ENCODE results near the gene HUS1. TPM values are rescaled to one million over a fixed set of nuclear protein-coding genes. Genes with fewer than 3 reads are reported as not detected.

Gene HUS1
- total and polyA plus RNA-seq, 2 of the 8 experiments (the other 6 are each of a cell fraction or from before 2014, with no cell fraction given): 15.0 to 33.0 TPM

- Histone ChIP-seq H3K4me1 (replicated peaks in 1 of 4; ENCODE audit: control insufficient read depth in 3 of 4, insufficient read depth in 4 of 4, low read length in 3 of 4) (no peaks in the 10 kb centered on the region; a peak in 1 of 7 replicates), H3K36me3 (ENCODE audit: control insufficient read depth in 2 of 4, insufficient read depth in 4 of 4, low read length in 3 of 4) (no peaks in the 10 kb centered on the region), H2BK5ac (ENCODE audit: low read depth, low read length) (no peak overlapping the region), H3K14ac (ENCODE audit: insufficient read length) (no peak overlapping the region), H3K4ac (replicated peaks; ENCODE audit: insufficient read length, low read depth, low read length) (no peak overlapping the region), H3K23me2 (ENCODE audit: low read depth, low read length) (no peaks in the 10 kb centered on the region), H3K4me3 (ENCODE audit: extremely low read depth in 1 of 4, insufficient read depth in 2 of 4, low read depth in 3 of 4, low read length in 4 of 4) (no peak overlapping the region), H3K9ac (replicated peaks in 1 of 4; ENCODE audit: extremely low read depth in 1 of 4, low read depth in 3 of 4, low read length in 3 of 4) (no peak overlapping the region), H3K56ac (replicated peaks; ENCODE audit: insufficient read length, low read depth, low read length) (no peak overlapping the region), H3K4me2 (ENCODE audit: insufficient read depth in 1 of 2, low read depth in 2 of 2, low read length in 2 of 2) (no peak overlapping the region), H2BK120ac (replicated peaks; ENCODE audit: low read depth, low read length) (no peak overlapping the region), H2BK20ac (ENCODE audit: low read length) (no peak overlapping the region), H4K20me1 (replicated peaks in 1 of 2; ENCODE audit: control insufficient read depth in 1 of 2, insufficient read depth in 2 of 2, low read length in 2 of 2) (no peaks in the 10 kb centered on the region), H2AK5ac (ENCODE audit: low read depth, low read length) (no peak overlapping the region), H2BK15ac (ENCODE audit: low read length) (no peak overlapping the region), H3K18ac (ENCODE audit: extremely low read depth, low read length) (no peak overlapping the region), H4K91ac (replicated peaks; ENCODE audit: insufficient read length, low read length) (no peak overlapping the region), H3K27me3 (replicated peaks in 1 of 4; ENCODE audit: control insufficient read depth in 3 of 4, extremely low read depth in 1 of 4, insufficient read depth in 3 of 4, low read length in 3 of 4) (peaks cover 0 to 3% (median 0%) of the 10 kb centered on the region in 4 experiments; a peak in 1 of 7 replicates), H3K23ac (ENCODE audit: insufficient read length) (no peak overlapping the region), H2BK12ac (ENCODE audit: low read depth, low read length) (no peak overlapping the region), H4K8ac (ENCODE audit: extremely low read depth, insufficient read depth, low read length) (no peak overlapping the region), H2AFZ (ENCODE audit: low read length) (no peak overlapping the region), H3K27ac (ENCODE audit: low read depth, low read length) (no peak overlapping the region), H4K5ac (ENCODE audit: insufficient read length, low read depth, low read length) (no peak overlapping the region), H3K9me3 (ENCODE audit: insufficient read depth in 2 of 2, low read depth in 1 of 2, low read length in 1 of 2) (no peaks in the 10 kb centered on the region), H3K79me2 (ENCODE audit: control insufficient read depth in 1 of 2, insufficient read depth in 2 of 2, low read length in 2 of 2) (no peaks in the 10 kb centered on the region), H3K79me1 (ENCODE audit: low read depth, low read length) (no peaks in the 10 kb centered on the region)
- TF ChIP-seq MAFK (IDR thresholded peaks at IDR 0.05; ENCODE audit: low read depth, low read length) (no peak), SP1 (IDR thresholded peaks at IDR 0.05; ENCODE audit: low read depth, low read length) (no peak), SIRT6 (IDR thresholded peaks at IDR 0.05; ENCODE audit: low read length) (no peak), CEBPB (IDR thresholded peaks at IDR 0.05; ENCODE audit: low read depth, low read length) (no peak), KDM5A (IDR thresholded peaks at IDR 0.05; ENCODE audit: low read length) (no peak), KDM4A (IDR thresholded peaks at IDR 0.05; ENCODE audit: low read depth, low read length, severe bottlenecking) (no peak), TAF1 (IDR thresholded peaks at IDR 0.05; ENCODE audit: low read depth, low read length) (no peak), GABPA (IDR thresholded peaks at IDR 0.05; ENCODE audit: borderline replicate concordance, insufficient read depth, low read length) (no peak), CHD1 (IDR thresholded peaks at IDR 0.05; ENCODE audit: low read depth, low read length) (no peak)
- POLR2A ChIA-PET (ENCODE audit: partially characterized antibody): no interaction called here
- DNase-seq (ENCODE audit: low read depth in 1 of 2, low spot score in 2 of 2) (no peak), FAIRE-seq (no peak)
- CTCF ChIA-PET (ENCODE audit: partially characterized antibody): interaction anchor here (0.6 to 1.4 kb wide), 7 partner anchors 11 to 100 kb away, joined by 3 to 4 read pairs (median 3); partner anchors contain the start of gene SUN3
- WGBS, 2 experiments (ENCODE audit: extremely low coverage in 1 of 2, insufficient coverage in 1 of 2, insufficient read length in 1 of 2, insufficient replicate concordance in 2 of 2, low coverage in 1 of 2, low lambda C conversion rate in 2 of 2, missing lambda C conversion rate in 1 of 2): 87% methylated on average over 4 of the region's 4 CpGs; no CpG with 5 or more reads in 1 of the 2 experiments
These were observed 30.5 kb upstream of the HUS1 start for GRCh38 chr7:48009954-48010353.
